ENCODE measurements around the gene KCNC4. TPM values are rescaled to one million over a fixed set of nuclear protein-coding genes. Genes with fewer than 3 reads are reported as not detected.

Gene KCNC4
- total RNA-seq, 1 experiment from 2014 or later: 0.61 TPM

GRCh38 chr1:110177775-110178174 lies 32.3 kb upstream of the KCNC4 start:
- H3K9me3 ChIP-seq (replicated peaks): peaks cover 3% of the 10 kb centered on the region; the same call in 1 of the 2 replicates
- no peak overlapping the region for H3K27ac ChIP-seq
- H3K4me3 ChIP-seq: no peak overlapping the region
- H3K27me3 ChIP-seq: no peaks in the 10 kb centered on the region
- H3K36me3 ChIP-seq: no peaks in the 10 kb centered on the region
- no peaks in the 10 kb centered on the region for H3K4me1 ChIP-seq
- DNase-seq: no peak

- DNase-seq: no peak
- Histone ChIP-seq H3K9me3 (replicated peaks) (peaks cover 3% of the 10 kb centered on the region; the same call in 1 of the 2 replicates), H3K27ac (no peak overlapping the region), H3K4me1 (no peaks in the 10 kb centered on the region), H3K4me3 (no peak overlapping the region), H3K36me3 (no peaks in the 10 kb centered on the region), H3K27me3 (0 out of 2 replicates have a peak, but pooled peaks cover 4% of the 10 kb centered on the region)
These were observed 26.4 kb upstream of the KCNC4 start for GRCh38 chr1:110183642-110184167.

- Histone ChIP-seq H3K9me3 (replicated peaks) (peaks cover 3% of the 10 kb centered on the region; the same call in 1 of the 2 replicates), H3K27ac (no peak overlapping the region), H3K4me3 (no peak overlapping the region), H3K4me1 (no peaks in the 10 kb centered on the region), H3K36me3 (no peaks in the 10 kb centered on the region), H3K27me3 (0 out of 2 replicates have a peak, but pooled peaks cover 4% of the 10 kb centered on the region)
- no peak for DNase-seq
These were observed 25.7 kb upstream of the KCNC4 start for GRCh38 chr1:110184446-110184845.

- Histone ChIP-seq H3K27me3 (peaks cover 4% of the 10 kb centered on the region; the same call in 1 of the 2 replicates), H3K9me3 (replicated peaks) (peaks cover 3% of the 10 kb centered on the region; the same call in 1 of the 2 replicates), H3K36me3 (no peaks in the 10 kb centered on the region), H3K4me3 (no peak overlapping the region), H3K4me1 (no peaks in the 10 kb centered on the region), H3K27ac (no peak overlapping the region)
- no peak for DNase-seq
These were observed 24.9 kb upstream of the KCNC4 start for GRCh38 chr1:110185181-110185580.

GRCh38 chr1:110186558-110186957 lies 23.6 kb upstream of the KCNC4 start:
- no peaks in the 10 kb centered on the region for H3K36me3 ChIP-seq
- H3K4me3 ChIP-seq: no peak overlapping the region
- H3K27me3 ChIP-seq: peaks cover 17% of the 10 kb centered on the region
- H3K4me1 ChIP-seq: no peaks in the 10 kb centered on the region
- no peaks in the 10 kb centered on the region for H3K9me3 ChIP-seq (replicated peaks)
- no peak overlapping the region for H3K27ac ChIP-seq
- DNase-seq: no peak

- Histone ChIP-seq H3K27ac (no peak overlapping the region), H3K36me3 (no peaks in the 10 kb centered on the region), H3K4me3 (no peak overlapping the region), H3K9me3 (replicated peaks) (no peaks in the 10 kb centered on the region), H3K4me1 (no peaks in the 10 kb centered on the region), H3K27me3 (peaks cover 19% of the 10 kb centered on the region)
- DNase-seq: no peak
These were observed 22.8 kb upstream of the KCNC4 start for GRCh38 chr1:110187139-110187890.

- H3K4me3 ChIP-seq: no peak overlapping the region
- H3K9me3 ChIP-seq (replicated peaks): no peaks in the 10 kb centered on the region
- H3K4me1 ChIP-seq: no peaks in the 10 kb centered on the region
- peaks cover 25% of the 10 kb centered on the region for H3K27me3 ChIP-seq
- peak in 1 of 2 experiments; percentile 11 for DNase-seq
- H3K27ac ChIP-seq: no peak overlapping the region
- no peaks in the 10 kb centered on the region for H3K36me3 ChIP-seq
These were observed 22.0 kb upstream of the KCNC4 start for GRCh38 chr1:110188035-110188618.

- H3K4me3 ChIP-seq: no peak overlapping the region
- H3K4me1 ChIP-seq: no peaks in the 10 kb centered on the region
- DNase-seq: no peak
- H3K36me3 ChIP-seq: no peaks in the 10 kb centered on the region
- no peaks in the 10 kb centered on the region for H3K9me3 ChIP-seq (replicated peaks)
- no peak overlapping the region for H3K27ac ChIP-seq
- H3K27me3 ChIP-seq: peaks cover 27% of the 10 kb centered on the region
These were observed 20.9 kb upstream of the KCNC4 start for GRCh38 chr1:110189181-110189580.

GRCh38 chr1:110190282-110190929 lies 19.7 kb upstream of the KCNC4 start:
- H3K27ac ChIP-seq: no peak overlapping the region
- H3K4me3 ChIP-seq: no peak overlapping the region
- no peak for DNase-seq
- H3K27me3 ChIP-seq: peaks cover 31% of the 10 kb centered on the region
- H3K36me3 ChIP-seq: no peaks in the 10 kb centered on the region
- no peaks in the 10 kb centered on the region for H3K9me3 ChIP-seq (replicated peaks)
- H3K4me1 ChIP-seq: no peaks in the 10 kb centered on the region

- no peaks in the 10 kb centered on the region for H3K36me3 ChIP-seq
- H3K4me3 ChIP-seq: no peak overlapping the region
- no peak for DNase-seq
- H3K27me3 ChIP-seq: peaks cover 31% of the 10 kb centered on the region
- H3K4me1 ChIP-seq: no peaks in the 10 kb centered on the region
- H3K9me3 ChIP-seq (replicated peaks): no peaks in the 10 kb centered on the region
- H3K27ac ChIP-seq: no peak overlapping the region
These were observed 17.6 kb upstream of the KCNC4 start for GRCh38 chr1:110192541-110192940.

- Histone ChIP-seq H3K4me3 (no peak overlapping the region), H3K27me3 (peaks cover 27% of the 10 kb centered on the region), H3K4me1 (no peaks in the 10 kb centered on the region), H3K9me3 (replicated peaks) (no peaks in the 10 kb centered on the region), H3K27ac (no peak overlapping the region), H3K36me3 (no peaks in the 10 kb centered on the region)
- no peak for DNase-seq
These were observed 14.9 kb upstream of the KCNC4 start for GRCh38 chr1:110195196-110195595.

- no peak overlapping the region for H3K4me3 ChIP-seq
- H3K4me1 ChIP-seq: no peaks in the 10 kb centered on the region
- peaks cover 13% of the 10 kb centered on the region; the same call in 1 of the 2 replicates for H3K27me3 ChIP-seq
- H3K9me3 ChIP-seq (replicated peaks): no peaks in the 10 kb centered on the region
- no peak overlapping the region for H3K27ac ChIP-seq
- DNase-seq: peak; percentile 29 to 58
- H3K36me3 ChIP-seq: no peaks in the 10 kb centered on the region
These were observed 13.0 kb upstream of the KCNC4 start for GRCh38 chr1:110196917-110197765.

- no peaks in the 10 kb centered on the region for H3K4me1 ChIP-seq
- DNase-seq: no peak
- peaks cover 6% of the 10 kb centered on the region; the same call in 1 of the 2 replicates for H3K27me3 ChIP-seq
- H3K4me3 ChIP-seq: no peak overlapping the region
- H3K9me3 ChIP-seq (replicated peaks): no peaks in the 10 kb centered on the region
- H3K27ac ChIP-seq: no peak overlapping the region
- H3K36me3 ChIP-seq: no peaks in the 10 kb centered on the region
These were observed 12.0 kb upstream of the KCNC4 start for GRCh38 chr1:110197905-110198629.

GRCh38 chr1:110198746-110199145 lies 11.4 kb upstream of the KCNC4 start:
- H3K36me3 ChIP-seq: no peaks in the 10 kb centered on the region
- DNase-seq: no peak
- H3K4me1 ChIP-seq: no peaks in the 10 kb centered on the region
- no peak overlapping the region for H3K27ac ChIP-seq
- no peaks in the 10 kb centered on the region for H3K9me3 ChIP-seq (replicated peaks)
- H3K4me3 ChIP-seq: no peak overlapping the region
- peaks cover 6% of the 10 kb centered on the region; the same call in 1 of the 2 replicates for H3K27me3 ChIP-seq
